Measurements from ENCODE around the gene CFDP1. TPM values are rescaled to one million over a fixed set of nuclear protein-coding genes. Genes with fewer than 3 reads are reported as not detected.
A peak's percentile ranks its signal among the peaks of the same experiment; 100 is the strongest.

The CFDP1 gene
- total RNA-seq, 2 experiments from 2014 or later: 34.7 to 39.9 TPM

GRCh38 chr16:75462806-75463205 is 29.5 kb upstream of the CFDP1 start:
- CTCF ChIA-PET: interaction anchor here (1.2 to 5.3 kb wide), 2 partner anchors 53 to 160 kb away, joined by 4 to 40 read pairs; partner anchors contain the start of gene ADAT1
- ATAC-seq (peak; percentile 10), DNase-seq (no peak)
- Mint-ChIP-seq H3K9me3 (no peaks in the 10 kb centered on the region), H3K4me1 (ENCODE audit: low read depth) (peaks cover 50% of the 10 kb centered on the region), H3K36me3 (ENCODE audit: low read depth) (peaks cover 20% of the 10 kb centered on the region), H3K27ac (peak overlapping the region; percentile 85), H3K27me3 (no peaks in the 10 kb centered on the region), H3K4me3 (peak overlapping the region; percentile 84)
- TF ChIP-seq CTCF (IDR thresholded peaks at IDR 0.05): no peak
- POLR2A ChIA-PET: no interaction called here
- intact Hi-C loops (cut with micrococcal nuclease): loop anchor here (10.0 kb wide), 1 partner anchor 162 kb away; the partner anchor contains the start of gene ADAT1

GRCh38 chr16:75461575-75461974 is 28.3 kb upstream of the CFDP1 start:
- ATAC-seq (no peak), DNase-seq (no peak)
- Mint-ChIP-seq H3K9me3 (no peaks in the 10 kb centered on the region), H3K4me3 (no peak overlapping the region), H3K4me1 (ENCODE audit: low read depth) (peaks cover 53% of the 10 kb centered on the region), H3K27ac (no peak overlapping the region), H3K36me3 (ENCODE audit: low read depth) (peaks cover 20% of the 10 kb centered on the region), H3K27me3 (no peaks in the 10 kb centered on the region)
- ChIA-PET POLR2A (no interaction called here), CTCF (no interaction called here)
- intact Hi-C loops (cut with micrococcal nuclease): loop anchor here (10.0 kb wide), 1 partner anchor 163 kb away; the partner anchor contains the start of gene ADAT1
- TF ChIP-seq CTCF (IDR thresholded peaks at IDR 0.05): no peak

GRCh38 chr16:75460446-75460845 is 27.1 kb upstream of the CFDP1 start:
- Mint-ChIP-seq H3K36me3 (ENCODE audit: low read depth) (peaks cover 20% of the 10 kb centered on the region), H3K9me3 (no peaks in the 10 kb centered on the region), H3K27ac (no peak overlapping the region), H3K4me1 (ENCODE audit: low read depth) (peaks cover 61% of the 10 kb centered on the region), H3K27me3 (no peaks in the 10 kb centered on the region), H3K4me3 (no peak overlapping the region)
- DNase-seq (no peak), ATAC-seq (no peak)
- ChIA-PET CTCF (no interaction called here), POLR2A (no interaction called here)
- intact Hi-C loops (cut with micrococcal nuclease): loop anchor here (10.0 kb wide), 1 partner anchor 164 kb away; the partner anchor contains the start of gene ADAT1
- no peak for TF ChIP-seq CTCF (IDR thresholded peaks at IDR 0.05)

GRCh38 chr16:75459691-75460090 is 26.4 kb upstream of the CFDP1 start:
- Mint-ChIP-seq H3K4me1 (ENCODE audit: low read depth) (peaks cover 58% of the 10 kb centered on the region), H3K27me3 (no peaks in the 10 kb centered on the region), H3K4me3 (no peak overlapping the region), H3K36me3 (ENCODE audit: low read depth) (peaks cover 20% of the 10 kb centered on the region), H3K27ac (peak overlapping the region; percentile 48), H3K9me3 (no peaks in the 10 kb centered on the region)
- no peak for TF ChIP-seq CTCF (IDR thresholded peaks at IDR 0.05)
- intact Hi-C loops (cut with micrococcal nuclease): loop anchor here (10.0 kb wide), 1 partner anchor 165 kb away; the partner anchor contains the start of gene ADAT1
- CTCF ChIA-PET: no interaction called here
- POLR2A ChIA-PET: no interaction called here
- no peak for DNase-seq
- ATAC-seq: no peak

GRCh38 chr16:75458439-75458838 is 25.1 kb upstream of the CFDP1 start:
- CTCF ChIA-PET: interaction anchor here (1.1 to 1.9 kb wide), 2 partner anchors 92 to 259 kb away, joined by 3 to 7 read pairs; no protein-coding TSS in a partner anchor

More at GRCh38 chr16:75458439-75458838, 25.1 kb upstream of the CFDP1 start:
- Mint-ChIP-seq H3K9me3 (no peaks in the 10 kb centered on the region), H3K27me3 (no peaks in the 10 kb centered on the region), H3K4me3 (no peak overlapping the region), H3K36me3 (ENCODE audit: low read depth) (peaks cover 20% of the 10 kb centered on the region), H3K27ac (no peak overlapping the region), H3K4me1 (ENCODE audit: low read depth) (peaks cover 65% of the 10 kb centered on the region)
- no peak for TF ChIP-seq CTCF (IDR thresholded peaks at IDR 0.05)
- no peak for ATAC-seq
- POLR2A ChIA-PET: interaction anchor here (1.2 kb wide), 1 partner anchor 24 kb away, joined by 5 read pairs; no protein-coding TSS in a partner anchor
- DNase-seq: no peak
- intact Hi-C loops (cut with micrococcal nuclease): no loop called here

Data from activated CD8-positive, alpha-beta T cell treated with anti-CD3 and anti-CD28 coated beads for 36 hours (primary cell).